ENCODE measurements around the gene SPAG17. TPM values are rescaled to one million over a fixed set of nuclear protein-coding genes. Genes with fewer than 3 reads are reported as not detected.

The SPAG17 gene
- total and polyA plus RNA-seq, 2 experiments from 2014 or later = 0.42 to 1.2 TPM

DNA sequence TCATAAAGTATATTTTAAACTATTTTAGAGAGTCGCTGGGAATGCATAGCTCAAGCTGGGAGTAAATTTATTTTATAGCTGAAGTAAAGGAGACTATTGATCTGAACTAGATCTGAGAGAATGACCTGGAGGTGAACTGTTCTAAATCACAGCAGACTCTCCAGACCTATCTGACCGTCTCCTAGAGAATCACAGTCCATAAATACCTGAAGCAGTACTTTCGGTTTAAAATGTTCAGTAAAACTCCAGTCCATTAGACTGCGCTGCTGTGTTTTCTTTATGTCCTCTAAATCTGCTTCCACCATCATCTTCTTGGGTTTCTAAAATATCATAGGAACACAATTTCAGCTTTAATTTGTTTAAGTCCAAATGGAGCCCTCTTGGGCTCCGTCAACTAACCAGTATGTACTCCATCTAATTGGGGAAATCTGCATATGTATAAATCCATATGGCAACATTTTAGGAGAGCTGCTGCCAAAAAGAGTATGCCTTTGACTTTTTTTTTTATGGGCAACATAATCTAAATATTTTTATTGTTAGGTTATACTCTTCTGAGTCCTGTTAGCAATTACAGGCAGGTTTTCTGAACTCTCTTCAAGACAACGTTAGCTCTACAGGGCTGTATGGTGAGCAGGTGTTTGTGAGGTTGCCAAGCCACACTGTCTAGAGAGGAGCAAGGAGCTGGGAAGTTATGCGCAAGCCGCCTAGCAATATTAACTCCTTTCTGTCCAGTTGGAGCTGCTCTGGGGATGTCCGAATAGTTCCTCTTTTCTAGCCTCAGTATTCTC, 111.2 kb downstream of the SPAG17 start:
- TF ChIP-seq CTCF (IDR thresholded peaks at IDR 0.05; ENCODE audit: low read depth, low read length) = no peak
- Histone ChIP-seq H3K27me3 (no peaks in the 10 kb centered on the region), H3K4me1 (ENCODE audit: low read depth) (peaks cover 7% of the 10 kb centered on the region), H3K36me3 (no peaks in the 10 kb centered on the region), H3K9me3 (ENCODE audit: low read depth) (no peaks in the 10 kb centered on the region), H3K27ac (no peak overlapping the region), H3K4me3 (no peak overlapping the region)
- peak in 1 of 2 donors; percentile 20 for DNase-seq (ENCODE audit: low read depth in 1 of 2, low spot score in 1 of 2)

DNA sequence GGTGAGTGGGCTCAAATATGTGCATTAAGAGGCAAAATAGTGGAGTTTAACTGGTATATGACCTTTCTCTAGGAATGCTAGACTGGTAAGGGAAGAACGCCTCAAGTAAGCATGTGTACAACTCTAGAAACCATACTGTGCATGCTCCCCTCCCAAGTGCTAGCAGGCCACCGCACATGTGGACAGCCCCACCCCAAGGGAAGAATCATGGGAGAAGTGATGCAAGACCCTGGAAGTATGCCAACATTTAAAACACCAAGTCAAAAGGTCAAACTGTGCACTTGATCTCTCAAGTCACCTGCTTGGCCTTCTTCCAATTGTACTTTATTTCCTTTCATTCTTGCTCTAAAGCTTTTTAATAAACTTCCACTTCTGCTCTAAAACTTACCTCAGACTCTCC, 135.0 kb downstream of the SPAG17 start:
- Histone ChIP-seq H3K9me3 (ENCODE audit: low read depth) (no peaks in the 10 kb centered on the region), H3K4me1 (ENCODE audit: low read depth) (no peaks in the 10 kb centered on the region), H3K27ac (no peak overlapping the region), H3K27me3 (no peaks in the 10 kb centered on the region), H3K36me3 (no peaks in the 10 kb centered on the region), H3K4me3 (no peak overlapping the region)
- DNase-seq (ENCODE audit: low read depth in 1 of 2, low spot score in 1 of 2) = no peak
- TF ChIP-seq CTCF (IDR thresholded peaks at IDR 0.05; ENCODE audit: low read depth, low read length) = no peak

DNA sequence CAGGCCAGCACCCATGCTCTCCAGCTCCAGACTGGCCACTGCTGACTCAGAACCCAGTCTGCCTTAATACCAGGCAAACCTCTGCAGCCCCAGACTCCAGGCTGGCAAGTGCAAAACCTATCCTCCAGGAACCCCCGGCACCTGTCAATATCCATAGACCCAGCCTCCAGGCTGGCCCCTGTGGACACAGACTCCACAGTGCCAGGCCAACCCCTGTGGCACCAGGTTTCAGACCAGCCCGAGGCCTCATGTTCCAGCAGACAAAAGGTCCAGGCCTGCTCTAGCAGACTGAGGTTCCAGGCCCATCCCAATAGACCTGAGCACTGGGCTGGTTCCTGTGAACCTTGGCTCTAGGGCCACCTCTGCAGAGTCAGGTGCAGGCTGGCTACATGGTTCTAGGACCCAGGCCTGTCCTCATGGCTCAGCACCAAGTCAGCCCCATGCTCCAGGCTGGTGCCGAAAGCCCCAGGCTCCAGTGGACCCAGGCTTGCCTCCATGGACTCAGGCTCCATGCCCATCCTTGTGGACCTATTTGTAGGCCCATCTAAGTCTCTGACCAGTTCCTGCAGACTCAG, 137.3 kb downstream of the SPAG17 start:
- Histone ChIP-seq H3K4me3 (no peak overlapping the region), H3K27me3 (no peaks in the 10 kb centered on the region), H3K9me3 (ENCODE audit: low read depth) (no peaks in the 10 kb centered on the region), H3K36me3 (no peaks in the 10 kb centered on the region), H3K27ac (no peak overlapping the region), H3K4me1 (ENCODE audit: low read depth) (no peaks in the 10 kb centered on the region)
- no peak for DNase-seq (ENCODE audit: low read depth in 1 of 2, low spot score in 1 of 2)
- TF ChIP-seq CTCF (IDR thresholded peaks at IDR 0.05; ENCODE audit: low read depth, low read length) = no peak

DNA sequence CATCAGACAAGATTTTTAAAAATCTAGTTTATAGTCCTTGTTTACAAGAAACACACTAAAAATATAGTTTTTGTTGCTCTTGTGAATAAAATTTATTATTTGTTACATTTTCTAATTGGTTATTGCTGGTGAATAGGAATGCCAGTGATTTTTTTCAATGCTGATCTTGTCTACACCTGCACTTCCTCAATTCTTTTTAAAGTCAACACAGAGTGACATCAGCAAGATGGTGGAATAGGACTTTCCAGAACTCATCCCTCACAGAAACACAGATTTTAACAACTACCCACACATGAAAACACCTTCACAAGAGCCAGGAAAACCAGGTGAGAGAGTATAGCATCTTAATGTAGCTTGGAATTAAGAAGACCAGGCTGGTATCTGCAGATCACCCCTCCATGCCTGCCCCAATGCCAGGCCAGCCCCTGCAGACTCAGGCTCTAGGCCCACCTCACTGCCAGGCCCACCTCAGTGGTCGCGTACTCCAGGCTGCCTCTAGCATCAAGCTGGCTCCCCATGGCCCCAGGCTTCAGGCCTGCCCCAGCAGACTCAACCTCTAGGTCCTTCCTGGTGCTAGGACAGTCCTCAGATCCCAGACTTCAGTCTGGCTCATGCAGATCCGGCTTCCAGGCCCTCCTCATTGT, 137.9 kb downstream of the SPAG17 start:
- no peak for DNase-seq (ENCODE audit: low read depth in 1 of 2, low spot score in 1 of 2)
- Histone ChIP-seq H3K27me3 (no peaks in the 10 kb centered on the region), H3K9me3 (ENCODE audit: low read depth) (no peaks in the 10 kb centered on the region), H3K4me1 (ENCODE audit: low read depth) (no peaks in the 10 kb centered on the region), H3K27ac (no peak overlapping the region), H3K4me3 (no peak overlapping the region), H3K36me3 (no peaks in the 10 kb centered on the region)
- no peak for TF ChIP-seq CTCF (IDR thresholded peaks at IDR 0.05; ENCODE audit: low read depth, low read length)

DNA sequence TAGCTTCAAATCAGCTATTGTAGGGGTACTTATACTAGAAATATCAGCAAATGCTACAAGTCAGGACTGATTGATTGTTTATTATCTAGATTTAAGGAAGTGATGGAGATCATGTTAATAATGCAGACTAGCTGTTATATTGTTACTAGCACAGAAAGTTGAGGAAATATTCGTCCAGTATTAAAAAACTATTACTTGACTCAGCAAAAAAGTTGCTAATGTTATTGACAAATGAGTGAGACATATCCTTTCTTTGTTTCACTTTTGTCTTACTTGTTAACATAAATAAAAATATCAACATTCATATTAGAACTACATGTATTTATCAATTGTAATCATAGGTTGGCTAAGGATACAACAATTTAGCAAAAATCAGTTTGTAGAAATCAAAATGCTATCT, 141.4 kb downstream of the SPAG17 start:
- H3K36me3 ChIP-seq = no peaks in the 10 kb centered on the region
- H3K4me1 ChIP-seq (ENCODE audit: low read depth) = no peaks in the 10 kb centered on the region
- no peaks in the 10 kb centered on the region for H3K27me3 ChIP-seq
- TF ChIP-seq CTCF (IDR thresholded peaks at IDR 0.05; ENCODE audit: low read depth, low read length) = no peak
- no peaks in the 10 kb centered on the region for H3K9me3 ChIP-seq (ENCODE audit: low read depth)
- H3K4me3 ChIP-seq = no peak overlapping the region
- DNase-seq (ENCODE audit: low read depth in 1 of 2, low spot score in 1 of 2) = no peak
- no peak overlapping the region for H3K27ac ChIP-seq
